ENCODE measurements around the gene L3MBTL3. TPM values are rescaled to one million over a fixed set of nuclear protein-coding genes. Genes with fewer than 3 reads are reported as not detected.

Gene L3MBTL3
- polyA plus RNA-seq, 1 donor from 2014 or later = 47.6 TPM

- no peaks in the 10 kb centered on the region for H3K36me3 ChIP-seq (ENCODE audit: insufficient read depth, low read length)
- no peaks in the 10 kb centered on the region for H3K9me2 ChIP-seq (ENCODE audit: insufficient read depth, low read length)
- TF ChIP-seq MXI1 (conservative IDR thresholded peaks at IDR 0.05; ENCODE audit: poor library complexity, severe bottlenecking) = no peak
- TF ChIP-seq EP300 (conservative IDR thresholded peaks at IDR 0.05; ENCODE audit: poor library complexity, severe bottlenecking) = no peak
- TF ChIP-seq SMC3 (conservative IDR thresholded peaks at IDR 0.05; ENCODE audit: poor library complexity) = no peak
- no peak for TF ChIP-seq TAF1 (IDR thresholded peaks at IDR 0.05; ENCODE audit: low read depth)
- TF ChIP-seq POLR2AphosphoS5 (IDR thresholded peaks at IDR 0.05) = no peak
- TF ChIP-seq RAD21 (conservative IDR thresholded peaks at IDR 0.05) = no peak
- H3K4me2 ChIP-seq (ENCODE audit: low read length) = no peak overlapping the region
- no peaks in the 10 kb centered on the region for H3K27me3 ChIP-seq (ENCODE audit: insufficient read depth, low read depth, low read length)
- no peaks in the 10 kb centered on the region for H3F3A ChIP-seq (ENCODE audit: insufficient read depth, low read length, poor library complexity, severe bottlenecking)
- H3K9me3 ChIP-seq (ENCODE audit: low read length) = no peaks in the 10 kb centered on the region
- no peak overlapping the region for H3K27ac ChIP-seq (ENCODE audit: low read length)
- no peak overlapping the region for H3K4me3 ChIP-seq (ENCODE audit: low read length)
- H4K20me1 ChIP-seq (ENCODE audit: insufficient read depth) = no peaks in the 10 kb centered on the region
- no peak overlapping the region for H2AFZ ChIP-seq (ENCODE audit: low read depth, low read length)
- H3K79me2 ChIP-seq (replicated peaks; ENCODE audit: insufficient read depth, low read length) = no peaks in the 10 kb centered on the region
- no peak overlapping the region for H3K9ac ChIP-seq (ENCODE audit: low read length)
These were observed 45.4 kb downstream of the L3MBTL3 start for GRCh38 chr6:130063806-130064205.

- no peaks in the 10 kb centered on the region for H4K20me1 ChIP-seq (ENCODE audit: insufficient read depth)
- H3K79me2 ChIP-seq (replicated peaks; ENCODE audit: insufficient read depth, low read length) = no peaks in the 10 kb centered on the region
- H3K27me3 ChIP-seq (ENCODE audit: insufficient read depth, low read depth, low read length) = no peaks in the 10 kb centered on the region
- H2AFZ ChIP-seq (ENCODE audit: low read depth, low read length) = no peak overlapping the region
- TF ChIP-seq EP300 (conservative IDR thresholded peaks at IDR 0.05; ENCODE audit: poor library complexity, severe bottlenecking) = no peak
- no peak for TF ChIP-seq TAF1 (IDR thresholded peaks at IDR 0.05; ENCODE audit: low read depth)
- no peak for TF ChIP-seq CTCF (IDR thresholded peaks at IDR 0.05; ENCODE audit: poor library complexity, severe bottlenecking)
- TF ChIP-seq MXI1 (conservative IDR thresholded peaks at IDR 0.05; ENCODE audit: poor library complexity, severe bottlenecking) = no peak
- no peak for TF ChIP-seq RAD21 (conservative IDR thresholded peaks at IDR 0.05)
- no peak for TF ChIP-seq POLR2AphosphoS5 (IDR thresholded peaks at IDR 0.05)
- no peaks in the 10 kb centered on the region for H3K9me2 ChIP-seq (ENCODE audit: insufficient read depth, low read length)
- no peak overlapping the region for H3K4me3 ChIP-seq (ENCODE audit: low read length)
- H3K36me3 ChIP-seq (ENCODE audit: insufficient read depth, low read length) = no peaks in the 10 kb centered on the region
- no peaks in the 10 kb centered on the region for H3K9me3 ChIP-seq (ENCODE audit: low read length)
- H3K9ac ChIP-seq (ENCODE audit: low read length) = no peak overlapping the region
- no peaks in the 10 kb centered on the region for H3F3A ChIP-seq (ENCODE audit: insufficient read depth, low read length, poor library complexity, severe bottlenecking)
- H3K27ac ChIP-seq (ENCODE audit: low read length) = no peak overlapping the region
- no peak overlapping the region for H3K4me2 ChIP-seq (ENCODE audit: low read length)
These were observed 47.3 kb downstream of the L3MBTL3 start for GRCh38 chr6:130065609-130066156.

GRCh38 chr6:130069485-130069884 lies 51.1 kb downstream of the L3MBTL3 start:
- H3K36me3 ChIP-seq (ENCODE audit: insufficient read depth, low read length) = no peaks in the 10 kb centered on the region
- H3K4me2 ChIP-seq (ENCODE audit: low read length) = no peak overlapping the region
- H2AFZ ChIP-seq (ENCODE audit: low read depth, low read length) = no peak overlapping the region
- no peak overlapping the region for H3K27ac ChIP-seq (ENCODE audit: low read length)
- H3K9ac ChIP-seq (ENCODE audit: low read length) = no peak overlapping the region
- no peaks in the 10 kb centered on the region for H3F3A ChIP-seq (ENCODE audit: insufficient read depth, low read length, poor library complexity, severe bottlenecking)
- H3K27me3 ChIP-seq (ENCODE audit: insufficient read depth, low read depth, low read length) = no peaks in the 10 kb centered on the region
- H4K20me1 ChIP-seq (ENCODE audit: insufficient read depth) = no peaks in the 10 kb centered on the region
- H3K4me3 ChIP-seq (ENCODE audit: low read length) = no peak overlapping the region
- H3K9me3 ChIP-seq (ENCODE audit: low read length) = no peaks in the 10 kb centered on the region
- no peaks in the 10 kb centered on the region for H3K79me2 ChIP-seq (replicated peaks; ENCODE audit: insufficient read depth, low read length)
- H3K9me2 ChIP-seq (ENCODE audit: insufficient read depth, low read length) = no peaks in the 10 kb centered on the region
- no peak for TF ChIP-seq MXI1 (conservative IDR thresholded peaks at IDR 0.05; ENCODE audit: poor library complexity, severe bottlenecking)
- TF ChIP-seq RAD21 (conservative IDR thresholded peaks at IDR 0.05) = no peak
- no peak for TF ChIP-seq TAF1 (IDR thresholded peaks at IDR 0.05; ENCODE audit: low read depth)
- no peak for TF ChIP-seq REST (IDR thresholded peaks at IDR 0.05; ENCODE audit: borderline replicate concordance)
- TF ChIP-seq EZH2 (IDR thresholded peaks at IDR 0.05; ENCODE audit: borderline replicate concordance, insufficient read depth, low read length, poor library complexity, severe bottlenecking) = no peak
- no peak for TF ChIP-seq POLR2AphosphoS5 (IDR thresholded peaks at IDR 0.05)
- no peak for TF ChIP-seq SMC3 (conservative IDR thresholded peaks at IDR 0.05; ENCODE audit: poor library complexity)
- no peak for TF ChIP-seq CTCF (IDR thresholded peaks at IDR 0.05; ENCODE audit: poor library complexity, severe bottlenecking)
- no peak for TF ChIP-seq EP300 (conservative IDR thresholded peaks at IDR 0.05; ENCODE audit: poor library complexity, severe bottlenecking)

Measured in neural cell (in vitro differentiated cells).